GM23338 (cell line): ENCODE results near the gene LRIG1. TPM values are rescaled to one million over a fixed set of nuclear protein-coding genes. Genes with fewer than 3 reads are reported as not detected.

ENCODE experiments used
- ATAC-seq: fragments of 200-7000 bp; cut with Tn5 transposase; 3 replicates; pipeline ENCODE4 v1.9.1; 2020
- DNase-seq: peaks from one replicate; pipeline ENCODE4 v3.0.0-alpha.2; 2015; ENCODE audit warnings: low spot score
- H2AFZ ChIP-seq: fragments of 200-600 bp; sonication (generic); 2 replicates; pipeline ENCODE4 v1.8.0; 2016; ENCODE audit warnings: antibody characterized with exemption, mild to moderate bottlenecking, moderate library complexity
- H3F3A ChIP-seq: fragments of 200-600 bp; sonication (generic); replicated peaks from 2 replicates; pipeline ENCODE4 v1.8.0; 2017; ENCODE audit warnings: antibody characterized with exemption, mixed run types, low read depth
- H3K27ac ChIP-seq: fragments of 200-600 bp; sonication (generic); 2 replicates; pipeline ENCODE4 v1.6.1; 2016; ENCODE audit warnings: low read depth
- H3K27me3 ChIP-seq: fragments of 200-600 bp; sonication (generic); 2 replicates; pipeline ENCODE4 v1.8.0; 2016; ENCODE audit warnings: mild to moderate bottlenecking, mixed run types, moderate library complexity; ENCODE audit not compliant: insufficient read depth
- H3K36me3 ChIP-seq: fragments of 200-600 bp; sonication (generic); 2 replicates; pipeline ENCODE4 v1.8.0; 2016; ENCODE audit warnings: mild to moderate bottlenecking; ENCODE audit not compliant: insufficient read depth
- H3K4me1 ChIP-seq: fragments of 200-600 bp; sonication (generic); 2 replicates; pipeline ENCODE4 v1.8.0; 2016; ENCODE audit warnings: mild to moderate bottlenecking, moderate library complexity; ENCODE audit not compliant: insufficient read depth
- H3K4me2 ChIP-seq: fragments of 200-600 bp; sonication (generic); 2 replicates; pipeline ENCODE4 v1.7.1; 2017; ENCODE audit warnings: mixed run types
- H3K4me3 ChIP-seq: fragments of 200-600 bp; sonication (generic); 2 replicates; pipeline ENCODE4 v1.6.1; 2016; ENCODE audit warnings: mixed run types
- H3K79me2 ChIP-seq: fragments of 200-600 bp; sonication (generic); replicated peaks from 2 replicates; pipeline ENCODE4 v1.8.0; 2017; ENCODE audit warnings: mild to moderate bottlenecking; ENCODE audit not compliant: insufficient read depth
- H3K9me2 ChIP-seq: fragments of 200-600 bp; sonication (generic); 2 replicates; pipeline ENCODE4 v1.8.0; 2017; ENCODE audit not compliant: insufficient read depth
- H4K20me1 ChIP-seq: fragments of 200-600 bp; sonication (generic); replicated peaks from 2 replicates; pipeline ENCODE4 v1.8.0; 2017; ENCODE audit warnings: mild to moderate bottlenecking; ENCODE audit not compliant: insufficient read depth
- H3K27ac Mint-ChIP-seq: 2 replicates; pipeline ENCODE4 v1.8.0; 2020; ENCODE audit warnings: inconsistent platforms, mild to moderate bottlenecking, moderate library complexity, mixed read lengths
- H3K27me3 Mint-ChIP-seq: 3 replicates; pipeline ENCODE4 v1.8.0; 2022; ENCODE audit warnings: low read depth, mild to moderate bottlenecking, moderate library complexity, mixed read lengths, inconsistent platforms; ENCODE audit not compliant: insufficient read depth, poor library complexity
- H3K36me3 Mint-ChIP-seq: 3 replicates; pipeline ENCODE4 v1.8.0; 2021; ENCODE audit warnings: low read depth, mild to moderate bottlenecking, inconsistent platforms, moderate library complexity, mixed read lengths
- H3K4me1 Mint-ChIP-seq: 3 replicates; pipeline ENCODE4 v1.8.0; 2020; ENCODE audit warnings: mild to moderate bottlenecking, inconsistent platforms, mixed read lengths
- H3K4me3 Mint-ChIP-seq: 3 replicates; pipeline ENCODE4 v1.8.0; 2021; ENCODE audit warnings: moderate library complexity, mild to moderate bottlenecking, inconsistent platforms, mixed read lengths
- H3K9me3 Mint-ChIP-seq: 3 replicates; pipeline ENCODE4 v1.8.0; 2020; ENCODE audit warnings: moderate library complexity, mild to moderate bottlenecking, inconsistent platforms, mixed read lengths
- EZH2 ChIP-seq: fragments of 200-600 bp; sonication (generic); IDR thresholded peaks from one replicate; pipeline ENCODE4 v1.8.0; 2017; ENCODE audit warnings: antibody characterized with exemption, mild to moderate bottlenecking, low read depth; ENCODE audit not compliant: unreplicated experiment
- JUNB ChIP-seq: IDR thresholded peaks from one replicate; pipeline ENCODE4 v1.6.1; 2016; ENCODE audit warnings: antibody characterized with exemption; ENCODE audit not compliant: unreplicated experiment
- REST ChIP-seq: IDR thresholded peaks from one replicate; pipeline ENCODE4 v1.6.1; 2018; ENCODE audit warnings: antibody characterized with exemption; ENCODE audit not compliant: unreplicated experiment
- ZNF114 ChIP-seq: fragments of 250-450 bp; sonication (Bioruptor Pico); IDR thresholded peaks from 2 replicates; pipeline ENCODE4 v1.5.0; 2020; ENCODE audit warnings: mild to moderate bottlenecking, moderate library complexity
- ZNF331 ChIP-seq: fragments of 250-450 bp; sonication (Bioruptor Pico); IDR thresholded peaks from 2 replicates; pipeline ENCODE4 v1.5.0; 2020; ENCODE audit warnings: low read depth, mild to moderate bottlenecking, moderate library complexity
- polyA plus RNA-seq: library from polyadenylated mRNA; unstranded; fragments of >200 nt; fragmentation: Nextera tagmentation; extraction: Ambion mirVana; gene quantifications from 2 replicates; pipeline ENCODE4 v1.2.1, GENCODE V29; 2016
- total RNA-seq: library from RNA; depleted of rRNA; stranded (reverse); fragments of >200 nt; shearing (Covaris generic); gene quantifications from 2 replicates; pipeline ENCODE4 v1.2.3, GENCODE V29; 2014
- TF ChIP-seq, protein P1 (sequence below): fragments of 250-450 bp; sonication (Bioruptor Pico); IDR thresholded peaks from 2 replicates; pipeline ENCODE4 v1.5.0; 2020; ENCODE audit warnings: mild to moderate bottlenecking, moderate library complexity

LRIG1 gene
- total and polyA plus RNA-seq, 2 experiments from 2014 or later = 40.0 to 134 TPM

- Histone ChIP-seq H3K27me3 (no peaks in the 10 kb centered on the region), H3K36me3 (no peaks in the 10 kb centered on the region), H2AFZ (no peak overlapping the region), H3K79me2 (no peaks in the 10 kb centered on the region), H3K4me1 (peaks cover 17% of the 10 kb centered on the region), H3K27ac (no peak overlapping the region), H3K4me3 (no peak overlapping the region), H3K9me2 (no peaks in the 10 kb centered on the region), H3K4me2 (no peak overlapping the region), H4K20me1 (no peaks in the 10 kb centered on the region), H3F3A (no peaks in the 10 kb centered on the region)
- no peak overlapping the region for H3K4me3 Mint-ChIP-seq
- H3K36me3 Mint-ChIP-seq = no peaks in the 10 kb centered on the region
- H3K9me3 Mint-ChIP-seq = no peaks in the 10 kb centered on the region
- ATAC-seq = no peak
- peaks cover 24% of the 10 kb centered on the region for H3K4me1 Mint-ChIP-seq
- no peak overlapping the region for H3K27ac Mint-ChIP-seq
- H3K27me3 Mint-ChIP-seq = peaks cover 2% of the 10 kb centered on the region
- TF ChIP-seq ZNF114 (CRISPR knock-in tag) (no peak), EZH2 (no peak), ZNF331 (CRISPR knock-in tag) (no peak), JUNB (no peak), REST (no peak)
- TF ChIP-seq, protein P1, sequence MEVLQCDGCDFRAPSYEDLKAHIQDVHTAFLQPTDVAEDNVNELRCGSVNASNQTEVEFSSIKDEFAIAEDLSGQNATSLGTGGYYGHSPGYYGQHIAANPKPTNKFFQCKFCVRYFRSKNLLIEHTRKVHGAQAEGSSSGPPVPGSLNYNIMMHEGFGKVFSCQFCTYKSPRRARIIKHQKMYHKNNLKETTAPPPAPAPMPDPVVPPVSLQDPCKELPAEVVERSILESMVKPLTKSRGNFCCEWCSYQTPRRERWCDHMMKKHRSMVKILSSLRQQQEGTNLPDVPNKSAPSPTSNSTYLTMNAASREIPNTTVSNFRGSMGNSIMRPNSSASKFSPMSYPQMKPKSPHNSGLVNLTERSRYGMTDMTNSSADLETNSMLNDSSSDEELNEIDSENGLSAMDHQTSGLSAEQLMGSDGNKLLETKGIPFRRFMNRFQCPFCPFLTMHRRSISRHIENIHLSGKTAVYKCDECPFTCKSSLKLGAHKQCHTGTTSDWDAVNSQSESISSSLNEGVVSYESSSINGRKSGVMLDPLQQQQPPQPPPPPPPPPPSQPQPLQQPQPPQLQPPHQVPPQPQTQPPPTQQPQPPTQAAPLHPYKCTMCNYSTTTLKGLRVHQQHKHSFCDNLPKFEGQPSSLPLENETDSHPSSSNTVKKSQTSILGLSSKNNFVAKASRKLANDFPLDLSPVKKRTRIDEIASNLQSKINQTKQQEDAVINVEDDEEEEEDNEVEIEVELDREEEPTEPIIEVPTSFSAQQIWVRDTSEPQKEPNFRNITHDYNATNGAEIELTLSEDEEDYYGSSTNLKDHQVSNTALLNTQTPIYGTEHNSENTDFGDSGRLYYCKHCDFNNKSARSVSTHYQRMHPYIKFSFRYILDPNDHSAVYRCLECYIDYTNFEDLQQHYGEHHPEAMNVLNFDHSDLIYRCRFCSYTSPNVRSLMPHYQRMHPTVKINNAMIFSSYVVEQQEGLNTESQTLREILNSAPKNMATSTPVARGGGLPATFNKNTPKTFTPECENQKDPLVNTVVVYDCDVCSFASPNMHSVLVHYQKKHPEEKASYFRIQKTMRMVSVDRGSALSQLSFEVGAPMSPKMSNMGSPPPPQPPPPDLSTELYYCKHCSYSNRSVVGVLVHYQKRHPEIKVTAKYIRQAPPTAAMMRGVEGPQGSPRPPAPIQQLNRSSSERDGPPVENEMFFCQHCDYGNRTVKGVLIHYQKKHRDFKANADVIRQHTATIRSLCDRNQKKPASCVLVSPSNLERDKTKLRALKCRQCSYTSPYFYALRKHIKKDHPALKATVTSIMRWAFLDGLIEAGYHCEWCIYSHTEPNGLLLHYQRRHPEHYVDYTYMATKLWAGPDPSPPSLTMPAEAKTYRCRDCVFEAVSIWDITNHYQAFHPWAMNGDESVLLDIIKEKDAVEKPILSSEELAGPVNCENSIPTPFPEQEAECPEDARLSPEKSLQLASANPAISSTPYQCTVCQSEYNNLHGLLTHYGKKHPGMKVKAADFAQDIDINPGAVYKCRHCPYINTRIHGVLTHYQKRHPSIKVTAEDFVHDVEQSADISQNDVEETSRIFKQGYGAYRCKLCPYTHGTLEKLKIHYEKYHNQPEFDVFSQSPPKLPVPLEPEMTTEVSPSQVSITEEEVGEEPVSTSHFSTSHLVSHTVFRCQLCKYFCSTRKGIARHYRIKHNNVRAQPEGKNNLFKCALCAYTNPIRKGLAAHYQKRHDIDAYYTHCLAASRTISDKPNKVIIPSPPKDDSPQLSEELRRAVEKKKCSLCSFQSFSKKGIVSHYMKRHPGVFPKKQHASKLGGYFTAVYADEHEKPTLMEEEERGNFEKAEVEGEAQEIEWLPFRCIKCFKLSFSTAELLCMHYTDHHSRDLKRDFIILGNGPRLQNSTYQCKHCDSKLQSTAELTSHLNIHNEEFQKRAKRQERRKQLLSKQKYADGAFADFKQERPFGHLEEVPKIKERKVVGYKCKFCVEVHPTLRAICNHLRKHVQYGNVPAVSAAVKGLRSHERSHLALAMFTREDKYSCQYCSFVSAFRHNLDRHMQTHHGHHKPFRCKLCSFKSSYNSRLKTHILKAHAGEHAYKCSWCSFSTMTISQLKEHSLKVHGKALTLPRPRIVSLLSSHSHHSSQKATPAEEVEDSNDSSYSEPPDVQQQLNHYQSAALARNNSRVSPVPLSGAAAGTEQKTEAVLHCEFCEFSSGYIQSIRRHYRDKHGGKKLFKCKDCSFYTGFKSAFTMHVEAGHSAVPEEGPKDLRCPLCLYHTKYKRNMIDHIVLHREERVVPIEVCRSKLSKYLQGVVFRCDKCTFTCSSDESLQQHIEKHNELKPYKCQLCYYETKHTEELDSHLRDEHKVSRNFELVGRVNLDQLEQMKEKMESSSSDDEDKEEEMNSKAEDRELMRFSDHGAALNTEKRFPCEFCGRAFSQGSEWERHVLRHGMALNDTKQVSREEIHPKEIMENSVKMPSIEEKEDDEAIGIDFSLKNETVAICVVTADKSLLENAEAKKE (CRISPR knock-in tag) = no peak
- DNase-seq = no peak
Measured at GRCh38 chr3:66363148-66363547, 137.7 kb downstream of the LRIG1 start.
